Stimulated activated naive CD8-positive, alpha-beta T cell treated with anti-CD3 and anti-CD28 coated beads, Interleukin-15, Interleukin-2, amounts not matched to agents 100 U/mL and 50 U/mL, for 24 hours (primary cell): ENCODE results near the gene LRRC3.

ENCODE experiments used
- ATAC-seq: fragments of 150-1000 bp; cut with Tn5 transposase; one replicate; pipeline ENCODE4 v1.10.0; 2021
- DNase-seq: peaks from one replicate; pipeline ENCODE4 v3.0.0; 2021

LRRC3 gene

GRCh38 chr21:44440241-44441040 is 14.9 kb upstream of the LRRC3 start:
- DNase-seq (no peak), ATAC-seq (no peak)

GRCh38 chr21:44441041-44441400 is 14.3 kb upstream of the LRRC3 start:
- no peak for ATAC-seq
- no peak for DNase-seq

GRCh38 chr21:44441581-44442265 is 13.6 kb upstream of the LRRC3 start:
- ATAC-seq: no peak
- DNase-seq: no peak

GRCh38 chr21:44442266-44443125 is 12.8 kb upstream of the LRRC3 start:
- DNase-seq (no peak), ATAC-seq (no peak)

GRCh38 chr21:44443291-44443890 is 11.9 kb upstream of the LRRC3 start:
- no peak for DNase-seq
- ATAC-seq: no peak

- no peak for DNase-seq
- no peak for ATAC-seq
Observed at GRCh38 chr21:44443891-44444285, 11.4 kb upstream of the LRRC3 start.

- ATAC-seq: no peak
- peak; percentile 15 for DNase-seq
Observed at GRCh38 chr21:44444286-44444931, 10.9 kb upstream of the LRRC3 start.

GRCh38 chr21:44445145-44445812 is 10.0 kb upstream of the LRRC3 start:
- ATAC-seq (no peak), DNase-seq (no peak)

- DNase-seq: no peak
- ATAC-seq: no peak
Observed at GRCh38 chr21:44448651-44449131, 6.6 kb upstream of the LRRC3 start.

- no peak for ATAC-seq
- DNase-seq: no peak
Observed at GRCh38 chr21:44449473-44450363, 5.6 kb upstream of the LRRC3 start.

GRCh38 chr21:44450402-44450801 is 4.9 kb upstream of the LRRC3 start:
- ATAC-seq (no peak), DNase-seq (no peak)

- ATAC-seq (no peak), DNase-seq (no peak)
Observed at GRCh38 chr21:44450999-44451398, 4.3 kb upstream of the LRRC3 start.

GRCh38 chr21:44453120-44453519 is 2.2 kb upstream of the LRRC3 start:
- no peak for ATAC-seq
- DNase-seq: no peak

GRCh38 chr21:44454058-44454457 is 1.3 kb upstream of the LRRC3 start:
- DNase-seq (no peak), ATAC-seq (no peak)

- DNase-seq (peak; percentile 42), ATAC-seq (peak; percentile 40)
Observed at GRCh38 chr21:44455524-44456213, 359 bp downstream of the LRRC3 start.

GRCh38 chr21:44456214-44456914 is 1.1 kb downstream of the LRRC3 start:
- DNase-seq (no peak), ATAC-seq (no peak)

GRCh38 chr21:44456915-44457736 is 1.8 kb downstream of the LRRC3 start:
- no peak for DNase-seq

More at GRCh38 chr21:44456915-44457736, 1.8 kb downstream of the LRRC3 start:
- ATAC-seq: no peak
